GM04503 (cell line): ENCODE measurements around the gene DHDH.

Source experiments
- DNase-seq: peaks from one replicate; pipeline ENCODE4 v3.0.0-alpha.2; 2012; ENCODE audit warnings: low read depth

DHDH gene

GRCh38 chr19:48967346-48968178, 34.1 kb downstream of the DHDH start:
- DNase-seq = no peak

GRCh38 chr19:48968179-48968661, 34.7 kb downstream of the DHDH start:
- DNase-seq = no peak

- no peak for DNase-seq
Observed at GRCh38 chr19:48968813-48969218, 35.3 kb downstream of the DHDH start.

- DNase-seq = no peak
Observed at GRCh38 chr19:48969276-48970138, 36.0 kb downstream of the DHDH start.

- DNase-seq = no peak
Observed at GRCh38 chr19:48970139-48970766, 36.8 kb downstream of the DHDH start.

GRCh38 chr19:48970923-48971395, 37.5 kb downstream of the DHDH start:
- no peak for DNase-seq

GRCh38 chr19:48975947-48976847, 42.7 kb downstream of the DHDH start:
- no peak for DNase-seq

GRCh38 chr19:48977061-48977460, 43.6 kb downstream of the DHDH start:
- no peak for DNase-seq

GRCh38 chr19:48982280-48982679, 48.8 kb downstream of the DHDH start:
- DNase-seq = no peak

- DNase-seq = no peak
Observed at GRCh38 chr19:48985711-48986110, 52.2 kb downstream of the DHDH start.

GRCh38 chr19:48986211-48986610, 52.7 kb downstream of the DHDH start:
- DNase-seq = no peak

GRCh38 chr19:48987323-48987722, 53.8 kb downstream of the DHDH start:
- no peak for DNase-seq

GRCh38 chr19:48988286-48988685, 54.8 kb downstream of the DHDH start:
- no peak for DNase-seq

- DNase-seq = no peak
Observed at GRCh38 chr19:48988860-48989259, 55.4 kb downstream of the DHDH start.

GRCh38 chr19:48989701-48990291, 56.3 kb downstream of the DHDH start:
- DNase-seq = no peak

GRCh38 chr19:48990400-48990799, 56.9 kb downstream of the DHDH start:
- no peak for DNase-seq

GRCh38 chr19:48991011-48991609, 57.6 kb downstream of the DHDH start:
- DNase-seq = no peak

GRCh38 chr19:48991873-48992580, 58.5 kb downstream of the DHDH start:
- no peak for DNase-seq

GRCh38 chr19:48992581-48993174, 59.2 kb downstream of the DHDH start:
- DNase-seq = no peak
